CD4-positive, alpha-beta T cell treated with Interleukin-17A for 4 hours (primary cell): ENCODE measurements around the gene FPGT.
A peak's percentile ranks its signal among the peaks of the same experiment; 100 is the strongest.
"Not testable (repeated sequence)": the region's sequence is repeated elsewhere in the genome, so short reads cannot be mapped to it uniquely, and the experiment has no call there.

ENCODE experiments used
- DNase-seq: peaks from one replicate; pipeline ENCODE4 v3.0.0-alpha.2; 2020; ENCODE audit warnings: mixed read lengths

The FPGT gene

DNA sequence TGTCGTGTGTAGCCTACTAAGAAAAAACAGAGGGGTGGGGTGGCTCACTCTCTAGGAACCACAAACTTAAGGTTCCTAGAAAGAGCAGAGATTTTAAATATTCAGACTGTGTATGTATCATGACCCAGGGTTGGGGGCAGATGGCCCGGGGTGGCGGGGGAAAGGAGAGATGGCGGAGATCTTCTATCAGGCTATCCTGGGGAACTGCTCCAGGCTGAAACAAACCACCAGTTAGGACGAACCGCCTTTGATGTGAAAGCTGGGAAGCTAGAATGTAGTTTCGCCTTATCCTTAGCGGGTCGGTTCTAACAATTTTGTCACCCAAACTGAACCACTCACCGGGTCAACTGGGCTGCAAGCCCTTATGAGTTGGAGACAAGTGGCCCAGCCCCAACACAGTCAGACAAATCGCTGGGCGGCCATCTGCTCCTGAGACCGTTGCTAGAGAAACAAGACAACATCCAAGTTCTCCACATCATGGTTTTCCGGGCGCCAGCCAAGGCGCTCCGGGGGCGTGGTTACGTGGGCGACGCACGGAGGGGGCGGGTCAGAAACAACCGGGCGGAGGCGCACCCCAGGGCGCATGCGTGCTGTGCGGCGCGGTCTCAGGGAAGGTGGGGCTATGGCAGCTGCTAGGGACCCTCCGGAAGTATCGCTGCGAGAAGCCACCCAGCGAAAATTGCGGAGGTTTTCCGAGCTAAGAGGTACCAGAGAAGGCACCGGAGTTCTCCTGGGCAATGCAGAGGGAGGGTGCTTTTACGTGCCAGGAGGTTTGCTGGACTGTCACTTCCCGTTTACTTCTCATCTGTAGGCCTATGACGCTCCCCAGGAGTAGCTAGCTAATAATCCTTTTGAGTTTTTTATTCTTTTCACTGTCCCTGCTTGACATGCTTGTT is at the start of gene FPGT, which contains the start of gene LRRIQ3:
Gene FPGT (plus strand): TSS at position 586 of the 896 bp plus-strand sequence. CDS start 37 bp downstream, at position 623.
Gene LRRIQ3 (minus strand): TSS at position 520 of the 896 bp plus-strand sequence. CDS start 14,492 bp downstream, outside the sequence.
- DNase-seq: peak; percentile 97

DNA sequence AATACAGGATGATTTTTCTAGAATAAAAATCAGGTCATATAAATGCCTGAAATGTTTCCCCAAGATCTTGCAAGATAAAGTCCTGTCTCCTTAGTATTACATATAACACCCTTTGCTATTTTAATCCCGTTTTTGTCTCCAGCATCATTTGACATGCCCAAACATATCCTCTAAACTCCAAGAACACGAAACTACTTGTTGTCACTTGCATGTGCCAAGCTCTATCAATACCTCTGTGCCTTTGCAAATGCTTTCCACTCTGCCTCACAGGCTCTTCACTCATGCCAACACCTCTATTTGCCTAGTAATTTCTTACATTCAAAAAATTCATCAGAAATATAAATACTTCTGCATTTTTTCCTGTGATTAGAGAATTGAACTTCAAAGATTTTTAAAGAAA is 38.0 kb upstream of the FPGT start:
- no peak for DNase-seq

DNA sequence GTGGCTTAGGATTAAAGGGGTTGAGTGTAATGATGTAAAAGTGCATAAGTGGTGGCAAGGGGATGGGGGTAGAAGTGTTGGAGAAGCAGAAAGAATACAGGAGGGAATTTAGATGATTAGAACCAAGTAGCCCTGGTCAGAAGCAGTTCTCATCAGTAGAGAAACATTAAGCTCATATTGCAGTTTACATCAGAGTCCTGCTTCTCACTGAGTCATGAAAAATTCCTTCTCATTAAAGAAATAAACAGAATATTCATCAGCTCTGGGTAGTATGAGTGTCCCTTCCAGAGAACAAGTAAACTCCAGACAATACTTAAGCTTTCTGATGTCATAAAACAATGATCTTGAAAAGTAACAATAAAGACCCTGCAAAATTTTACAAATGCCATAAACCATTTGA is 36.5 kb upstream of the FPGT start:
- DNase-seq: no peak

DNA sequence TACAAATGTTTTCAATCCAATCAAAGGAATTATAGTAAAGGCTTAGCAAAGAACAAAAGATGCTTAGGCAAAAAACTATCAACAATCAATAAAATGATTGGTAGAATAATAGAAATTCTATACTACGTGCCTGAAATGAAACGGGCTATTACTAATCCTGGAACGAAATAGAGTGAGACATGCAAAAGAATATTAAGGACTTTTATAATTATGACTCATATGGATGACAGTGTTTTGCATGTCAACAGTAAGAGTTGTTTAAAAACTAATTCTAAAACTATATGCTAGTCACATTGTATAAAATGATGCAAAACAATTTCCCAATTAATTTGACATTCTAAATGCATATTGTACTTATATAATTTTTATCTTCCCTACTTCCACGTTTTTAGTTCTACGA is 35.7 kb upstream of the FPGT start:
- DNase-seq: no peak

DNA sequence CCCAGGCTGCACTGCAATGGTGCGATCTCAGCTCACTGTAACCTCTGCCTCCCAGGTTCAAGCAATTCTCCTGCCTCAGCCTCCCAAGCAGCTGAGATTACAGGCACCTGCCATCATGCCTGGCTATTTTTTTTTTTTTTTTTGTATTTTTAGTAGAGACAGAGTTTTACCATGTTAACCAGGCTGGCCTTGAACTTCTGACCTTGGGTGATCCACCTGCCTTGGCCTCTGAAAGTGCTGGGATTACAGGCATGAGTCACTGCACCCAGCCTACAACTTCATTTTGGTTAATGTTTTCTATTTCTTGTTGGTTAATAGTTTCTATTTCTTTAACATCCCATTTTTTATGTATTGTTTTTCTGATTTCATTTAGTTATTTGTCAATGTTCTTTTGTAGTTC is 23.6 kb upstream of the FPGT start:
- not testable (repeated sequence) for DNase-seq

DNA sequence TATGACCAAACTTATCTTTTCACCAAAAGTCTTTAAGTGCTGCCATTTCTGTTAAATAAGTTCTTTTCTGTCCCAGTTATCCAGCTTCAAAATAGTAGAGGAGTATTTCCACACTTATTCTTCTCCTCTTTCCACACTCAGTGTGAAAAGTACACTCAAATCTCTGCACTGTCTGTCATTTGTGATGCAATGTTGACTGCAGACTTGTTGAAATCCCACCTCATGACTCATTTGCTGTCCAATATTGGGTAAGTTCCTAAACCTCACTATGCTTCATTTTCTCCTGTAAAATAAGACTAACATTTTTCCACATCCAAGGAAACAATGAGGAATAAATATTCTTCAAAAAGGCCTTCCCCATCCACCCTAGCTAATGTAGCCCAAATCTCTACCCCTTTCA is 17.6 kb upstream of the FPGT start:
- DNase-seq: no peak

DNA sequence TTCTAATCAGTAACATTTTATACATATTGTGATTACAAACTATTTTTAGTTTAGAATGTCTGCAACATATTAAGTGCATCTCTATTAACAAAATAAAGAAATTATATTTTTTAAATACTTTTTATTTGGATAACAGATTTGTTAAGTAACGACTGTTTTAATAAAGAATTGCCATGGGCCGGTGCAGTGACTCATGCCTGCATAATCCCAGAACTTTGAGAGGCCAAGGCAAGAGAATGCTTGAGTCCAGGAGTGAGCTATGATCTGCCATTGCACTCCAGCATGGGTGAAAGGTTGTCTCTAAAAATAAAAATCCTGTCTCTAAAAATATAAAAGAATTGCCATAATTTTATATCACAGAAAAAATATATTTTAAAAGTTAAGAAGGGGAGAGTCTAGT is 4.1 kb upstream of the FPGT start:
- no peak for DNase-seq

DNA sequence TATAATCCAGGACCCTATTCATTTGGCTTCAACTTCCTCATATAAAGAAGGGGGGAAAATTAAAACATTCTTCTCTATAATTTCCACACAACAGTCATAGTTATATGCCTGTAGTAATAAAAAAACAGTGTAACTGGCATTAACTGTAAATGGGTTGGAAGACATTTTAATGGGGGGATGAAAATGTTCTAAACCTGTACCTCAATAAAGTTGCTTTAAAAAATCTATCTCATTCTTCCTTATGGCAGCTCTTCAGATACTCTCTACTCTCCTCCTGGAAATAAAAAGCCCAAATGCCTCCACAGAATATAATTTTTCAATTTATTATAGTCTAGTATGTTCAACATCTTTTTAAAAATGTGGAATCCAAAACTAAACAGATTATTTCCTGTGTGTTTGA is 2.7 kb upstream of the FPGT start:
- no peak for DNase-seq

DNA sequence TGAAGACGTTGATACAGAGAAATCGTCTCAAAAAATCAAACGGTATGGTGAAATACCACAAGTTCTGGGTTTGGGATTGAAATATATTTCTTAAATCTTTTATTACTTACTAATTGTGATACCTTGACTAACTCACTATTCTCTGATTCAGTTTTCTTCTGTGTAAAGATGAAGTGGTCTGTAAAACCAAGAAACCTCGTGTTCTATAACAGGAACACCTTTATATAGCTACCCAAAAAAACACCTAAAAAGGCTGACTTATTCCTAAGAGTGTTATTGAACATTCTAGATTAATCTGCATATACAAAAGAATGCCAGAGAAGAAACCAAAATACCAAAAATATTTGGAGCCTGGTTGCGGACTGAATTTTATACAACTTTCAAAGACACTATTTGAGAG is 787 bp upstream of the FPGT start:
- DNase-seq: no peak

DNA sequence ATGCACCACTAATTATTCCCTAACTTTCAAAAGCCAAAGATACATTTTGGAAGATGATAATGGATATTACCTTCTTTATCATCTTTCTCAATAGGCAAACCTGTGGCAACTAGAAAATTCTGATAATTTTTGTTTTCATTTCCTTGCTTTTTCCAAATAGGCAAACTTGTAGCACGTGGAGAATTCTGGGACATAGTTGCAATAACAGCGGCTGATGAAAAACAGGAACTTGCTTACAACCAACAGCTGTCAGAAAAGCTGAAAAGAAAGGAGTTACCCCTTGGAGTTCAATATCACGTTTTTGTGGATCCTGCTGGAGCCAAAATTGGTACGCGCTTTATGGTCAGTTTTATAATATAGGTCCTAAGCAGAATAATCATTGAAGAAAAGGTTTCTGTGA is 1.5 kb downstream of the FPGT start:
- no peak for DNase-seq

DNA sequence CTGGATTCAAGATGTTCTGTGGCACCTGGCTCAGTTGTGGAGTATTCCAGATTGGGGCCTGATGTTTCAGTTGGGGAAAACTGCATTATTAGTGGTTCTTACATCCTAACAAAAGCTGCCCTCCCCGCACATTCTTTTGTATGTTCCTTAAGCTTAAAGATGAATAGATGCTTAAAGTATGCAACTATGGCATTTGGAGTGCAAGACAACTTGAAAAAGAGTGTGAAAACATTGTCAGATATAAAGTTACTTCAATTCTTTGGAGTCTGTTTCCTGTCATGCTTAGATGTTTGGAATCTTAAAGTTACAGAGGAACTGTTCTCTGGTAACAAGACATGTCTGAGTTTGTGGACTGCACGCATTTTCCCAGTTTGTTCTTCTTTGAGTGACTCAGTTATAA is 7.2 kb downstream of the FPGT start:
- DNase-seq: no peak

DNA sequence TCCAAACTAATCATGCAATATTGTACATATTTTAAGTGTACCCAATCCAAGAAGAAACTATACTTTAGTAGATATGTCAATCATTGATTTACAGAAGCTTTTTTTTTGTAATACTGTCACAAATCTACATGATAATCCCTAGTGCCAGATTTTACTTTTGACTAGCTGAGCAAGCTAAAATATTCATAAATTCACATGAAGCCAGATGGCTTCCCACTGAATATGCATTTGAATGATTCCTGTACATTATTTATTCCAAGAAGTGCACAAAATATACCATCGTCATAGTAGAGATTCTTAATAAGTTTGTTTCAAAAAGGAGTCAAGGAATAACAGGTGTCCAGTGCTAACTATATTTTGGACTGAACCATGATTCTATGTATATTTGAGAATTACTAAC is 17.2 kb downstream of the FPGT start:
- DNase-seq: no peak

DNA sequence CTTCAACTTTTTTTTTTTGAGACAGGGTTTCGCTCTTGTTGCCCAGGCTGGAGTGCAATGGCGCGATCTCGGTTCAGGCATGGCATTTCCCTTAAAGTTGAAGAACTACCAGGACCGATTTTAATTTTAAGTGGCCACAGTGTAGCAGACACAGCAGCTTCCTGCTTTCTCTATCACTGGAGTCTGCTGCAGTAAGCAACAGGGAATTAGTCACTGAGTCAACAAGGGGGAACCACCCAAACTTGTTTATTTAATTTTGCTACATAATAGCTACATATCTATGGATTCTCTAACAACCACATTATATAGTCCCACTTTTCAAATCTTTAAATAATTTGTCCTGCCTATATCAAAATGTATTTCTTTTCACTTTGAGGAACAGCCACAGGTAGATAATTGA is 24.7 kb downstream of the FPGT start:
- DNase-seq: no peak

DNA sequence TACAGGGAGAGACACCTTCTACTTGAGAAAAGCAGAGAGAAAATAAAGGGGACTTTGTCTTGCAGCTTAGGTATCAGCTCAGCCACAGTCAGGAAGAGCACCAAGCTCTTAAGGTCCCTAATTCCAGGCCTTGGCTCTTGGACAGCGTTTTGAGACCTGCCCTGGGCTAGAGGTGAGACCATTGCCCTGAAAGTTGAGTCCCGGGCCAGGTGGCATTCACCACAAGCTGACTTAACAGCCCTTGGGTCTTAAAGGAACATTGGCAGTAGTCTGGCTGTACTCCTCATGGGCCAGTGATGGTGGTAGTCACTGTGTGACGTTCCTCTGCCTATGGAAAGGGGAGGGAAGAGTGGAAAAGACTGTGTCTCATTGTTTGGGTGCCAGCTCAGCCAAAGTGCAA is 25.4 kb downstream of the FPGT start:
- no peak for DNase-seq

DNA sequence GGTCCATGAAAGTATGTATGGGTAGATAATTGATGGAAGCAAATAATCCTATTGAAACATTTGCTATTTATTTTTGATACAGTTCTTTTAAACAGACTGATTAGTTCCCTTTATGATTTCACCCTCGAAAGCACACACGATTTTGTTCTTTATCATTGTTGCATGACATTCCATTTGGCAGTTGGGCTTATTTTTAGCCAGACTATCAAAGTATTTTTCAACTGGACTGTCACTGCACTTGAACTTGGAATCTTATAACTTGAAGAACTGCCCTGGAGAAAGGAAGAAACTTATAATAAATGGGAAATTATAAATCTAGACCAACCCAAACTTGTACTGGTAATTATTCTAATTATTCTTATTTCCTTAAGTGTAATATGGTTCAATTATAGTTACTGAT is 37.1 kb downstream of the FPGT start, which contains the start of gene TNNI3K:
Gene TNNI3K (plus strand): TSS at position 235 of the 400 bp plus-strand sequence. CDS start 65 bp downstream, at position 300.
- DNase-seq: no peak

DNA sequence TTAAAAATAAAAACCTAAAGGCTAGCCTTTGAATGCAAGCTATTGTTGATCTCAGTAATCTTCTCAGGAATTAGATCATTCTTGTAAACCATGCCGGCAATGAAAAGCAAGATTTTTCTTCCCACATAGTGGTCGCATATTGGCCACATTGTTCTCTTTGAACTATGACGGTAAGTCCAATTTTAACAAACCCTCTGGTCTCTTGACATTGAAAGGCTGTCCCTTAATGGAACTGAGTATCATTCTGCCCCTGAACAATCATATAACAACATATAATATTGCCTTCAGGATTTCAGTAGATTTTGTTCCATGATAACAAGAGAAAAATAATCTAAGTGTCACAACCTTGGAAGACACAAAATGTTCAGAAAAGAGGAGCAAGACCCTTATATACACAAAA is 38.4 kb downstream of the FPGT start:
- no peak for DNase-seq

DNA sequence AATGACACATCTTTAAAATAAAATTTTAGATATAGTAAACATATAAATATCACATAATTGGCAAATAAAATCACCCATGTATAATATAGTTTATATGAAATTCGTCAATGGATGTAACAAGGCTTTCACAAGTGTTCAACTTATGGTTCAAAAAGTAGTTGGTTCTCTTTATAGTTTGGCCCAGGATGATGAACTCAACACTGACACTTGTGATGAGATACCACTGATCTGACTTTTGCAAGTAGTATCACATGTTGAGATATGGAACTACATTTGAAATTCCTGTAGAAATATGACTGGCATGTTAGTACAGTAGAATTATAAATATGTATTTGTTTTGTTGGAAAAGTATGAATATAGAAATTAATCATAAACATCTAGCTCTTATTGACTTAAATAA is 39.0 kb downstream of the FPGT start:
- DNase-seq: no peak

DNA sequence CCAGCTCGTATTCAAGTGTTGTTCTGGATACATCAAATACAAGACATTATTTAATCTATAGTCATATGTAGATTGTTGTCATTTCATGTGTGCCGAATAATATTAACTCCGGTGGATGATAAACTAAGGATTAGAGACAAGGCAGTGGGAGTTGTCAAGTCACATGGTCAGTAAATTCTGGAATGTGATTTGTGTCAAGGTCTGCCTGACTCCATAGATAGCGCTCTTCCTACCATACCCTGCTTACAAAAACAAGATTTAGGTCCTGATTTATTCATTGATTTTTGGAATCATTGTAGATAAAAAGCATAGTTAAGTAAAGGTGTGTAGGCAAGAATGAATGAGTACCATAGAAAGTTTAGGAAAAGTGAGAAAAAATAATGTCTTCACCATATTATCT is 39.7 kb downstream of the FPGT start:
- no peak for DNase-seq

DNA sequence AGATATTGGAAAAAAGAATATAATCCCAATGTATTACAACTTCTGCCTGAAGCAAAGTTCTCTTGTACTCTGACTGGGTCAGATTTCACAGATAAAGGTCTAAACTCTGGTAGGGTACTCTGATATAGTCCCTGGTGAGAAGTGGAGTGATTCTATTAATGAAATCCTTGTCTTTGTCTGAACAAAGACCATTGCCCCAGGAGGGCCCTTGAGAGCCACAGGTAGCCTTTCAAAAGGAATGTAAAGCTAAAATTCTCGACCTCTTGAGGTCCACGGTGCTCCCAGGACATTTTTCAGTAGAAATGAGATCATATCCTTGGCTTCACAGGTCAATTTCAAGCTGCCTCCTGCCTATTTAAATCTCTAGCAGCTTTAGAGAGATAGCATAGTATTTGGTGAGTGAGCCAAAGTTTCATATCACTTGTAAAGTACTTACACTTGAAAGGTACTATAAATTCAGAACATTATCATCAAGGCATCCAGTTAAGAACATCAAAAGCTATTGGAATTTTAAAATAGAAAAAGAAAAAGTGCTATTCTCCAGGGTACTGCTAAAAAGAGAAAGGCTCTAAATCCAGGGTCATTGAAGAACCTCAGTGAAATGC is 47.2 kb downstream of the FPGT start:
- DNase-seq: no peak

DNA sequence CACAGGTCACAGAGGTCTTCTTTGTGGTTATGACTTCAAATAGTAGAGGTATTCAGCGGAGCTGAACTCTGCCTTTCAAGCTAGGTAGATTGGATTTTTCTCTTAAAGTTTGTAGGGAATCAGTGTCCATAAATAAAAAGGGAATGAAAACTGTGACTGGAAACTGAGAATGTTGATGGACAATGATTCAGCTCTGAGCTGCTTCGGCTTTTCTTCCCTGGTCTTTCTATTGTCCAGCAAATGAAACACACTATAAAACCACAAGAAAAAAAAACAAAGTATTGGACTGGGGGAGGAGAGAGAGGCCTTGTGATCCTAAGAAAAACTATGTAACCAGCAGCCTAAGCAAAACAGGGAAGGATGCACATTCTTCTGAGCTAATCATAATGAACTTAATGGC is 48.3 kb downstream of the FPGT start:
- no peak for DNase-seq

DNA sequence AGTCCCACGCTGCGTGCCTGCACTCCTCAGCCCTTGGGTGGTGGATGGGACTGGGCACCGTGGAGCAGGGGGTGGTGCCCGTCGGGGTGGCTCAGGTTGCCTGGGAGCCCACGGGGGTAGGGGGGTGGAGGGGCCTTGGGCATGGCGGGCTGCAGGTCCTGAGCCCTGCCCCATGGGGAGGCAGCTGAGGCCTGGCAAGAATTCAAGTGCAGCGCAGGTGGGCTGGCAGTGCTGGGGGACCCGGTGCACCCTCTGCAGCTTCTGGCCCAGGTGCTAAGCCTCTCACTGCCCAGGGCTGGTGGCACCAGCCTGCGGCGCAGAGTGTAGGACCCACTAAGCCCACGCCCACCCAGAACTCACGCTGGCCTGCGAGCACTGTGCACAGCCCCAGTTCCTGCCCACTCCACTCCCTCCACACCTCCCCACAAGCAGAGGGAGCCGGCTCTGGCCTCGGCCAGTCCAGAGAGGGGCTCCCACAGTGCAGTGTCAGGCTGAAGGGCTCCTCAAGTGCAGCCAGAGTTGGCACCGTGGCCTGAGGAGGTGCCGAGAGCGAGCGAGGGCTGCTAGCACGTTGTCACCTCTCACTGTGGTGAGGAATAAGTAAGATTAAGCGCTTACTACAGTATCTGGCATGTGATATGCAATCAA is 50.0 kb downstream of the FPGT start:
- no peak for DNase-seq

DNA sequence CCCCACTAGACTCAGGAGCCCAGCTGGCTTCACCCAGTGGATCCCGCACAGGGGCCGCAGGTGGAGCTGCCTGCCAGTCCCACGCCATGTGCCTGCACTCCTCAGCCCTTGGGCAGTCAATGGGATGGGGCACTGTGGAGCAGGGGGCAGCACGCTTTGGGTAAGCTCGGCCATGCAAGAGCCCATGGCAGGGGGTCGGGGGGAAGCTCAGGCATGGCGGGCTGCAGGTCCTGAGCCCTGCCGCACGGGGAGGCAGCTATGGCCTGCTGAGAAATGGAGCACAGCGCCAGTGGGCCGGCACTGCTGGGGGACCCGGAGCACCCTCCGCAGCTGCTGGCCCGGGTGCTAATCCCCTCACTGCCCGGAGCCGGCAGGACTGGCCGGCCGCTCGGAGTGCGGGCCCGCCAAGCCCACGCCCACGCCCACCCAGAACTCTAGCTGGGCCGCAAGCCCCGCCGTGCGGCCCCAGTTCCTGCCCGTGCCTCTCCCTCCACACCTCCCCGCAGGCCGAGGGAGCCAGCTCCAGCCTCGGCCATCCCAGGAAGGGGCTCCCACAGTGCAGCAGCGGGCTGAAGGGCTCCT is 55.3 kb downstream of the FPGT start:
- DNase-seq: not testable (repeated sequence)
